HG02852 (cell line): Measurements from ENCODE around the gene UBALD2.
"Not testable (repeated sequence)": the region's sequence is repeated elsewhere in the genome, so short reads cannot be mapped to it uniquely, and the experiment has no call there.

Experiments used
- ATAC-seq: cut with Tn5 transposase; IDR thresholded peaks from one replicate; pipeline ENCODE4 v1.9.1; 2021; ENCODE audit warnings: mild to moderate bottlenecking, moderate library complexity; ENCODE audit not compliant: unreplicated experiment

UBALD2 gene

DNA sequence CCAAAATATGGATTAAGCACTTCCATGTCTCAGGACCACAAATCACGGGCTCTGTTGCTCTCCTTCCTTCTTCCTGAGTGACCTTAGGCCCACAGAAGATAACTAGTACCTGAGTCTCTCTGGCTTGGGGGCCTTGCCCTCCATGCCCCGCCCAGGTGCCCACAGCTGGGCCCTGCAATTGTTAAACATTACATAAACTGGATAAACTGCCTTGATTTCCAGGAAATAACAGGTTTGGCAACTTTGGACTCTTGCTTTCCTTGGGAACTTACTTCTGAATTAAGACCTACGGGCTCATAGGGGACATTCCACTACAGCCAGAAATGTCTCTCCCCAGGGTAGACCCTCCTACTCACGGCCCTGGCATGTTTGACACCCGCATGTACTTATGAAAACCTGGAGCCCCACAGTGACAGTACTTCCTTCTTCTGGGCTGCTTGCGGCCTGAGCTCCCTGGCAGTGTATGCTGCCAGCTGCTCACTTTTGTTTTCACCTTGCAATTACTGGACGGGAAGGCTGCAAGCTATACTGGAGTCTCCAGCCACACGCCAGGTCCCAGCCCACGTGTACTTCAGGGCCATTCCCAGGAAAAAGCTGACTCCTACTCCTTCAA is 2.3 kb upstream of the UBALD2 start:
- ATAC-seq: no peak

DNA sequence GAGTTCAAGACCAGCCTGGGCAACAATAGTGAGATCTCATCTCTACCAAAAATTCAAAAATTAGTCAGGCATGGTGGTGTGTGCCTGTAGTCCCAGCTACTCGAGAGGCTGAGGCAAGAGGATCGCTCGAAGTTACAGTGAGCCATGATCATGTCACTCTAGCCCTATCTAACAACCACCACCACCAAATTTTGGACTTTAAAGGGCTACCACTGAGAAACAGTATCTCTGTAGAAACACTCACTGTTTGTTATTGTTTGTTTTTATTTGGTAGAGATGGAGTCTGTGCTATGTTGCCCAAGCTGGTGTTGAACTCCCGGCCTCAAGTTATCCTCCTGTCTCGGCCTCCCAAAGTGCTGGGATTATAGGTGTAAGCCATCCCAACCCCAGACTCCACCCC is 1.3 kb upstream of the UBALD2 start:
- no peak for ATAC-seq

DNA sequence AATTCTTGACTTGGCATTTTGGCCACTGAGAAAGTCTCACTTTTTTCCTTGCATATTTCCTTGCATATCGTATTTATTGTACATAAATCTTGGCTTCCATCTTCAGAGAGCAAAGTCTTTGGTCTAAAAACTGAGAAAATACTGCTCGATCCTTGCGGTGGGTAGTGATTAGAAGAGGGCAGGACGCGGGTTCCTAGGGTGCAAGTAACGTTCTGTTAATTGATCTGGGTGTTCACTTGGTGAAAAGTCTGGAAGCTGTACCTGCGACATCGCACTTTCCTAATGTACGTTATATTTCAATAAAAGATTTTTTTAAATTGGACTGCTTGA is 758 bp upstream of the UBALD2 start:
- ATAC-seq: no peak

DNA sequence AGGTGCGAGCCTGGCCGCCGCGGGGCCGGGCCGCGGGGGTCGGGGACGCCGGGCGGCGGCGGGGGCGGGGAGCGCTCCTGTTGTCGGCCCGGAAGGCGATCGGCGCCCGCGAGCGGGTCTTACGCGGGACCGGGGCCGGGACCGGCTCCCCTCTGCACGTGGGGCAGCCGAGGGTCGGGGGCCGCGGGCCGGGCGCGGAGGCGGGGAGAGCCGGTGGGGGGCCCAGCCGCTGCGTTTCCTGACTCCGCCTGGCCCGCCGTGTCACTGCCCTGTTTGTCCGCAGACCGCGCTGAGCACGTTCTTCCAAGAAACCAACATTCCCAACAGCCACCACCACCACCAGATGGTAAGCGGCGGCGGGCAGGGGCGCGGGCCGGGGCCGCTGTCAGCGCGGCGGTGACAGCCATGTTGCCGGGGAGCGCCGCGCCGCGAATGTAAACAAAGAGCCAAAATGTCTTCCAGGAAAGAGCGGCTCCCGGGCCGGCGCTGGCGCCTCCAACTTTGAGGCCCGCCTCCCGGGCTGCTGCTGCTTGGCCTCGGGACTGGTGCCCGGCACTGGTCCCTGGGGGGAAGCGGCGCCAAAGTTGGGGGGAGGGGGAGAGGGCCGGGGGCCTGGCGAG is 586 bp downstream of the UBALD2 start:
- no peak for ATAC-seq

DNA sequence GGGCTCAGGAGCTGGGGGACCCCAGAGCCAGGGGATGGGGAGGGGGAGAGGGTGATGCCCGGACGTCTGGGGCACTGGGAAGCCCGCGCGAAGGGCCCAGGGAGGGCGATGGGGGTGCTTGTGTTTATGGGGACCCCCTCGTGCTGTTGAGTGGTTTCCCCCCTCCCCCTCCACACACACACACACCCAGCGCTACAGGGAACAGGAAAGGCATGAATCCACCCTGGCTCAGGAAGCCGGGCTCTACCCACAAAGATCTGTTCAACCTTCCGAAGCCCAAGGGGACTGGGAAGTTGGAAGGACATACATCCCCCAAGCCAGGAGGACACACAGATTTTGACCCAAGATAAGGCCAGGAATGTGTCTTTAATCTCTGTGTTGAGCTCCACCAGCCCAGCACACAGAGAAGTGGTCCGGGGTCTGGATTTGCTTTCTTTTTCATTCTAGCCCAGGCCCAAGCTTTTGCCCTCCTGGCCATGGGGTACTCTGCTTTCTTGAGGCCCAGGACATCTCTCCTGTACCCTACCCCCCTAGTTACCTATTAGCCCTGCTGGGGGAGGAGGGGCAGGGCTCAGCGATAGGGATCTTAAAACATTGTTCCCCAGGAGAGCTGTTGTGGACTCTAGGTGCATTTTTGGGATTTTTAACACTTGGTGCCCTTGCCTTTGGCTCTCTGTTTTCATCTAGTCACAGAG is 1.2 kb downstream of the UBALD2 start:
- no peak for ATAC-seq

- no peak for ATAC-seq
Measured at GRCh38 chr17:76267051-76267576, 2.0 kb downstream of the UBALD2 start.

- not testable (repeated sequence) for ATAC-seq
Measured at GRCh38 chr17:76267581-76268001, 2.4 kb downstream of the UBALD2 start.

DNA sequence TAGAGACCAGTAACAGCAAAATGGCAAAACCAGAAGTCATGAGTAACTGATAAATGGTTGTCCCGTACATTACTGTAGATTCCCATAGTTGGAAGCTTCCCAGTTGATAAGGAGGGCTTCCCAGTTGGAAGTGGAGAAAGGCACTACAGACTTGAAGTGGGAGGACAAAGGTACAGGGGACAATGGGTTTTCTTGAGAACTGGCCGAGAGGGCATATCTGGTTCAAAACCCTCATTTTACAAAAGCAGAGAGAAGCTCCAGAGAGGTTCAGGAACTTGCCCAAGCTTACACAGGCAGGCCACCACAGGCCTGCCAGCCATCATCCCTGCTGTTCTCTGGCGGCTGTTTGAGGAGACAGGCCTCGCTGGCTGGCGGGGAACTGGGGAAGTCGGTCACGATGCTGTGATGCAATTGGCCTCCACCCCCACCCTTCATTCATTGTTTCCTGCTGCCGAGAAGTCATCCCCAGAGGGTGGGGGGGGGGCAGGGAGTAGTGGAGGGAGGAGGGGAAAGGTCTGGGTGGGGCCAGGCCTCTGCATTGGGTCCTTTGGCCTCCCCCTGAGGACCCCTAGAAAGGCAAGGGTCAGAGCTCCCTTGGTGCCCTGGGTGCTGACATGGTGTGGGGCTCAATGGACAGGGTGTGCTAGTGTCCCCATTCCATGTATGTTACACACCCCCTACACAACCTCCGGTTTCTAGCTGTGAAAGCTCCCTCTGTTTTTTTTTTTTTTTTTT is 3.0 kb downstream of the UBALD2 start:
- ATAC-seq: no peak

GRCh38 chr17:76268991-76269981 is 4.1 kb downstream of the UBALD2 start:
- ATAC-seq: no peak

DNA sequence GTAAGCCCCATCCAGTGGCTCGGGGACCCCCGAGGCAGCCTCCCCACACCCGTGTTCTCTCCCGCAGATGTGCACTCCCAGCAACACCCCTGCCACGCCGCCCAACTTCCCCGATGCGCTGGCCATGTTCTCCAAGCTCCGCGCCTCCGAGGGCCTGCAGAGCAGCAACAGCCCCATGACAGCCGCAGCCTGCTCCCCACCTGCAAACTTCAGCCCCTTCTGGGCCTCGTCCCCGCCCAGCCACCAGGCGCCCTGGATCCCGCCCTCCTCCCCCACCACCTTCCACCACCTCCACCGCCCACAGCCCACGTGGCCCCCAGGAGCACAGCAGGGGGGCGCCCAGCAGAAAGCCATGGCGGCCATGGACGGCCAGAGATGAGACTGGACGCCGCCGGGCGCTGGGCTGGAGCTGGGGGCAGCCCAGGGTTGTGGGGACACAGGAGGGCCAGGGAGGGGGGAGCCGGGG is 5.0 kb downstream of the UBALD2 start:
- ATAC-seq: no peak

GRCh38 chr17:76270770-76271668 is 5.9 kb downstream of the UBALD2 start:
- peak; percentile 5 for ATAC-seq

GRCh38 chr17:76271669-76272540 is 6.8 kb downstream of the UBALD2 start:
- ATAC-seq: peak; percentile 49

- peak; percentile 14 for ATAC-seq
Measured at GRCh38 chr17:76272541-76273444, 7.6 kb downstream of the UBALD2 start.

GRCh38 chr17:76273445-76274111 is 8.4 kb downstream of the UBALD2 start:
- no peak for ATAC-seq

GRCh38 chr17:76274112-76274956 is 9.2 kb downstream of the UBALD2 start:
- no peak for ATAC-seq
